DLD1 (cell line): ENCODE measurements around the gene PTP4A2.

ENCODE experiments used
- in situ Hi-C: cut with HindIII; loops from 2 replicates; pipeline ENCODE4 v1.10.0; 2017; ENCODE audit warnings: low sequenced_read_pairs

The PTP4A2 gene

GRCh38 chr1:31938184-31938975, at the start of gene PTP4A2:
Gene PTP4A2 (minus strand): TSS chr1:31938368. CDS start chr1:31919065, 19,303 bp downstream.
- in situ Hi-C loops: no loop called here

DNA sequence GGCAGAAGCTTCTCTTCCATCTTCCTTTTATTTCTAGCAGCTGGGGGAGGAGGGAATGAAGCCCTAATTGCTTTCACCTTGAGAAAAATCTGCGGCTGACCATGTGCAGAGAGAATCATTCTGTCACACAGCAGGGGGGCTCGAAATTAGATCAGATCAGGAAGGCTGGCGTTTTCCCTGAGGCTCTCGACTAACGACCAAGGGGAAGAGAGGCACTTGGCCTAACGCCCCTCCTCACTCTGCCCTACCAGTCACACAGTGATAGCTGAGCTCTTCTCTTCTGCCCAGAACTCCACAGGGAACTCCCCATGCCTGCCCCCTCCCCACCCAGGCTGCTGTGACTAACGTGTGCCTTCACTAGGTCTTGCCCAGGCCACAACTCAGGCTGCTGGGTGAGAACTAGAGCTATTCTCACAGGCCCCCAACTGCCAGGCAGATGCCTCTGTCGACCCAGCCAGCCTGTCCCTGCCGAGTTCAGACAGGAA, 49.0 kb upstream of the PTP4A2 start:
- in situ Hi-C loops: no loop called here

- in situ Hi-C loops: no loop called here
Observed at GRCh38 chr1:31985430-31985829, 47.3 kb upstream of the PTP4A2 start.

DNA sequence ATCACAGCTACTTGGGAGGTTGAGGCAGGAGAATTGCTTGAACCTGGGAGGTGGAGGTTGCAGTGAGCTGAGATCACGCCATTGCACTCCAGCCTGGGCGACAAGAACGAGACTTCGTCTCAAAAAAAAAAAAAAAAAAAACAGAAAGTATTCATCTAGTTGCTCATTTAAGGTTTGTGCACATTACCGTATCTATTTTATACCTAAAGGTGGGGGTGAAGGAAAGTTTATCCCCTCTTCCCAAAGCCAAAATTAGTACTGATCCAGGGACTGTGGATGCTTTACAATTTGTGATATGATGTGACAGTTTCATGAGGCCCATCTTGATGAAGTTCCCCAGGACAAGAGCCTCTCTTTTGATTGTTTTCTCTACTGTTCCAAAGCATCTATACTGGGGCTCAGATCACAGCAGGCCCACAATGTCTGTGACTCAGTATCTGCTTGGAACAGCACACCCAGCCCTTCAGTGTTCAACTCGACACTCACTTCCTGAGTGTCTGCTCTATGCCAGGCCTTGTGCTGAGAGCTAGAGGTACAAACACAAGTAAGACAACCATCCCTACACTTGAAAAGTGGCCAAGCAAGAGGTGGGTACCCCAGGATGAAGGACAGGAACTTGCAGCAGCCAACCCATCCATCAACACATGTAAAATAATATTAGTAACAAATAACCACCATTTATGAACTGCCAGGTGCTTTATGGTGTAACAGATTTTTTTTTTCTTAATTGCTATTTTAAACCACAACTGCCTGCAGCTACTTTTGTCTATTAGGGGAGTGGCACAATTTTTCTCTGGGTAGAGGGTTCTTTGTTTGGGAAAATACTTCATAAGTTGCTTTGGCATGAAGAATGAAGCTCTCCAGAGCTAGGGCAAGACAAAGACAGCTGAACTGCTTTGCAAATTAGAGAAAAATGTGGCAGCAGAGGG, 46.5 kb upstream of the PTP4A2 start:
- in situ Hi-C loops: no loop called here

- in situ Hi-C loops: no loop called here
Observed at GRCh38 chr1:31981972-31982371, 43.8 kb upstream of the PTP4A2 start.

DNA sequence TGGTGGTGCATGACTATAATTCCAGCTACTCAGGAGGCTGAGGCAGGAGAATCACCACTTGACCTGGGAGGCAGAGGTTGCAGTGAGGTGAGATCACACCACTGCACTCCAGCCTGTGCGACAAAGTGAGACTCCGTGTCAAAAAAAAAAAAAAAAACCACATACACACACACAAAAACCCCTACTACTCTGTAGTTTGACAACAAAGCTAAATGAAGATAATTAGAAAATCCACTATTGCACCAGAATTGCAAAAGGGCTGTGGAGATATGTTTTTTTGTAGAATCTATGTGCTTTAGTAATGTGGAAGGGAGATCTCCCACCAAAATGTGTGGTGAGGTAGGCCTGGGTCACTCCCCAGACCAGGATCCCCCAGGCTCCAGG, 43.3 kb upstream of the PTP4A2 start:
- in situ Hi-C loops: no loop called here

- in situ Hi-C loops: no loop called here
Observed at GRCh38 chr1:31980835-31981455, 42.8 kb upstream of the PTP4A2 start.

DNA sequence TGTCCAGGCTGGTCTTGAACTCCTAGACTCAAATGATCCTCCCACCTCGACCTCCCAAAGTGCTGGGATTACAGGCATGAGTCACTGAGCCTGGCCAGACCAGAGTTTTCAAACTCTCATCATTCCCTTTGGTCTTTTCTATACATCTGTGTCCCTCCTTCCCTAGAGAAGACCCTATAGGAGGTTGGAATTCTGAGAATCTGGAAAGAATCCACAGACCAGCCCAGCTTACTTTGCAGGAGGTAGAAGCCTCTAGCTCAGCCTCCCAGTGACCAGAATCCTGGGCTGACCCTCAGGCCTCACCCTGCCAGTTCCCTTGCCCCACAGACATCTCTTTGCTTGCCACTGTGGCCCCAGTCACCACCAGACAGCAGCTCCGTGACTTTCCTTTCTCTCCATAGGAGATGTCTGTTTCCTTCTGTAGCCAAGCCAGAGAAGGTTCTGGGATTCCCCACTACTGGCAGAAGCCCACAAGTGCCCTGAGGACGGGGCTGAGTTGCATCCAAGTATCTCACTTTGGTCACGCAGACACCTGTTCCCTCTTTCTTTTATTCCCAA, 40.8 kb upstream of the PTP4A2 start:
- in situ Hi-C loops: no loop called here

DNA sequence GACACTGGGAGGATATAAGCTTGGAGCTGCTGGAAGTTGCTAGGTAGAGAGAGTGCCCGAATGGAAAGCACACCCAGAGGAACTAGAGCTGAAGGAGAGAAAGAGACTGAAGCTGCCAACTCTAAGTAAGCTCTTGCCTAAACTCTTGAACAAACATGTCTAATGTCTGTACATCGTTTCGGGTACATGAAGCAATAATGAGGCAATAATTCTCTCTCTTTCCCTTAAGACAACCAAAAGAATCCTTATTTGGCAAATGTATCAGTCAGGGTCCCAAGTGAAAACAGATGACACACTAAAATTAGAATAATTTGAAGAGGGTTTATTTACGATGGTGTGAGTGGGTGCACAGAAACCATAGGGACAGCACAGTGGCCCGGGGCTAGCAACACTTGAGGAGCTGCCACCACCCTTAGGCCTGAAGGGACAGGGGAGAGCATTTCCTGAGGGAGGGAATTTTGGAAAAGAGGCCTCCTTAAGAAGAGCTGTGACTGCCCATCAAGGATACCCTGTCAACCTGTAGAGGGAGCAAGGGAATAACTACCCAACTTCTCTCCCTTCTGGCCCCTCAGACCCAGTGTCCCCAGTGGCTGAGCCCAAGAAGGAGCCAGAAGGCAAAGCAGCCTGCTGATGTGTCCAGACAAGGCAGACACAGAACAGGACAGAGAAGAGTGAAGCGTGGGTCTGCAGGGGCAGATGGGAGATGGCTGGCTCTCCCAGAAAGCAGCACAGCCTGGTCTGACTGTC, 39.4 kb upstream of the PTP4A2 start:
- in situ Hi-C loops: no loop called here

DNA sequence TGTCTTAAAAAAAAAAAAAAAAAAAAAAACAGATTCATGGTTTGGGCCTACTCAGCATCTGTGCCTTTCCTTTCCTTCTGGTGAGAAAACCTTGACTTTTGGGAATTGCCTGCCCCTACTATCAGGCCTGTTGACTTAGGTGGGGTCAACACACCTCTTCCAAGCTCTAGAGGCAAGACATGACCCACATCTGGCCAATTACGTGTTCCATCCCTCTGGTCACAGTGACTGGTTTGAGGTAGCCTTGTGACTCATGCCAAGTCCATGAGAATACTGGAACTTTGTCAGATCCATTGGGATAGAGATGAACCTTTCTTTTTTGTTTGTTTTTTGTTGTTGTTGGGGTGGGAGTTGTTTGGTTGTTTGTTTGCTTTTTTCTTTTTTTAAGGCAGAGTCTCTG, 38.2 kb upstream of the PTP4A2 start:
- in situ Hi-C loops: no loop called here

GRCh38 chr1:31970873-31971272, 32.7 kb upstream of the PTP4A2 start:
- in situ Hi-C loops: no loop called here

DNA sequence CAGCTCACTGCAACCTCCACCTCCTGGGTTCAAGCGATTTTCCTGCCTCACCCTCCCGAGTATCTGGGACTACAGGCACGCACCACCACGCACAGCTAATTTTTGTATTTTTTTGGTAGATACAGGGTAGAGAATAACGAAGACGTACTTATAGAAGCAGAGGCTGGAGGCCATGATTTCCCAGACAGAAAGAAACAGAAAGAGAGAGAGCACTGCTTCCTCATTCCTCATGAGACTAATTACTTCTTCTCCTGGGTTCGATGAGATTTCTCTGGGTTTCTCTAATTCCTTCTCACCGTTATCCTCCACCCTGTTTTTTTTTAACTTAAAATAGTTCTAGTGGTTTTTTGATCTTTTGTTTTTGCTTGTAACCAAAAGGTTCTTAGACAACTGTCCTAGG, 23.4 kb upstream of the PTP4A2 start:
- in situ Hi-C loops: no loop called here

DNA sequence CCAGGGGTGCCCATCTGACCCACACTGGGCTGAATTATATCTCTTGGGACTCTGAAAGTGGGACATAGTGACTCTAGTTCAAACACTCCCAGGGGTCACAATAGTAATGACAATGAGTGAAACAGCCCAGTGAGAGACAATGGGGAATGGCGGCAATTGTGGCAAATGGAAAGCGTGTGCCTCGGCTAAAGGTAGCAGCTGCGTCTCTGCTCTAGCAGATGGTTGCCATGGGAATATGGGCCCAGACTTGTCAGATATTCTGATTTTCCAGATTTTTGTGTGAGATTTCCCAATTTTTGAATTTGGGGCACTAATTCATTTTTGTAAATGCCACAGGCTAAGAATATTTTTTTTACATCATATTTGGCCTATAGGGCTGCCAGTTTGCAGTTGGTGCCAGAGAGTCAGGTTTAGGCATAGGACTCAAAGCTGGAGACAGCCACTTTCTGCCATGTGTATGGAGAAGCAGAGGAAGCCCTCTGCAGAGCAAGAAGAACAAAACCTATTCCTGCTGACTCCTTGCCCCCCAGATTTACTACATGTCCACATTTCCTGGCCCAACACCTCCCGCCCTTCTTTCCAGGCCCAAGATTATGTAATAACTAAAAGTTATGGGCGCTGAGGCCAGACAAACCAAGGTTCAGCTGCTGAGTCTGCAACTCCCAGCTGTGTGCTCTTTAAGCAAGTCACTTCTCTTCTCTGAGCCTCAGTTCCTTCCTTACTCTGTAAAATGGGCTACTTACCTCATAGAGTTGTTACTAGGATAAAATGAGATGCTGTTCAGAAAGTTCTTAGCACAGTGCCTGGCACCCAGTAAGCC, 21.6 kb upstream of the PTP4A2 start:
- in situ Hi-C loops: no loop called here

- in situ Hi-C loops: no loop called here
Observed at GRCh38 chr1:31957701-31958674, 19.8 kb upstream of the PTP4A2 start.

DNA sequence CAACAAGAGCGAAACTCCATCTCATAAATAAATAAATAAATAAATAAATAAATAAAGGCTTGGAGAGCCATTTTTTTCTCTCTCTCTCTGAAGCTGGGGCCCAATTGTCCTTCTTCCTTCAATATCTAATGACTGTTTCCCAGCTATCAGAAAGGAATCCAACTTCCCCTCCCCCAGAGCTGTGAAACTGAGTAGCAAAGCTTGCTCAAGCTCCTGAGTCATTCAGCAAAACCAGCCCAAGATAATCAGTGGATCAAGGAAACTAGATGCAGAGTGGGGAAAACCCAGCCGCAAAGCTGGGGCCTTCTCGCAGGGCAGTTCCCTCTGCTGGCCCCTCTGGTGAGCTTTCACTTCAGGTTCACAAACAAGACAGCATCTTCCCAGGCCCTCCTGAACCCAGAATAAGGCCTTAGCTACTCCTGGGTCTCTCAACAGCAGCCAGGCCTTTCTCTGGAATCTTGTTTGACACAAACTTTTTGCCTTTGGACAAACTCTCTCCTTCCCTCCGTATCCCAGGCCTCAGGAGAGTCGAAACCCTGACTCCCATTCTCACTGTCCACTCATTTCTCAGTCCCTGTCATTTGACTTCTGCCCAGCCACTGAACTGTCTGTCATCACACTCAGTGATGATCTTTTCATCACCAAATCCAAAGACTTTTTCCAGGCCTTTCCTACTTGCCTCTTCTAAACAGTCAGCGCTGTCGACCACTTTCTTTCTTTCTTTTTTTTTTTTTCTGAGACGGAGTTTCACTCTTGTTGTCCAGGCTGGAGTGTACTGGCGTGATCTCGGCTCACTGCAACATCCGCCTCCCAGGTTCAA, 18.0 kb upstream of the PTP4A2 start:
- in situ Hi-C loops: no loop called here

GRCh38 chr1:31954607-31955283, 16.6 kb upstream of the PTP4A2 start:
- in situ Hi-C loops: no loop called here

DNA sequence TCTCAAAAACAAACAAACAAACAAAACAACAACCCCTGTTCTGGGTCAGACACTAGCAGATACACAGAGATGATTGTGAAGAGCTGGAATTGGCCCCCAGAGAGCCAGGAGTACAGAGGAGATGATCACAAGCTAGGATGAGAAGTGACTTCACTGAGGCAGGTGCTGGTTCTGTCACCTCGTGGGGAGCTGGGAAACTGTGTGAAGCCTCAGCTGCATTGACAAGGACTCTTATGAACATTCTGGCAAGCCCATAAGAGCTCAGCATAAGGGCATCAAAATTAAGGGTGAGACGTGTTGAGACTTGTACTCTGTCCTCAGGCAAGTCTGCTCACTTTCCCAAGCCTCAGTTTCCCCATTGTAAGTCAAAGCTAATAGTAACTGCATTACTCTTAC, 14.7 kb upstream of the PTP4A2 start:
- in situ Hi-C loops: no loop called here
